ENCODE results near the gene PPOX.

DNA sequence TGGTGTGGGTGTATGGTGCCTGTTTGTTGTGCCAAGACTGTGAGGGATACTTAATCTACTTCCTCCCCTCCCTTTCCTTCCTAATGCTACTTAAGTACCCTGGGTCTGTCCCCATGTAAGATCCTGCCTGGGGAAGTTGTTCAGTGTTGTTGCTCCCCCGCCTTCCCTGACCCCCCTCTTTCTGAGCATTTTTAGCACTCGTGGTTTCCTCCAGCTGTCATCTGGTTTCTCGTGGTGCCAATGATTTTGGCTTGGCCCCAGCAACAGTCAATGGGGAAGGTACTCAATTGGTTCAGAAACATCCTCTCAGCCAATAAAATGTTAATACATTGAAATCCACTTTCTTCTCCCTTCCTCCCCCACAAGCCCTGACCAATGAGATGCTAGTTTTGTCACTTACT lies 19.1 kb downstream of the PPOX start:
- TF ChIP-seq FOXM1 (IDR thresholded peaks at IDR 0.05; ENCODE audit: low read depth) (no peak), POLR2AphosphoS5 (IDR thresholded peaks at IDR 0.05; ENCODE audit: low read depth, low read length) (no peak), SIN3A (IDR thresholded peaks at IDR 0.05; ENCODE audit: borderline replicate concordance, low read depth, low read length) (no peak)
- TF ChIP-seq, protein P1, sequence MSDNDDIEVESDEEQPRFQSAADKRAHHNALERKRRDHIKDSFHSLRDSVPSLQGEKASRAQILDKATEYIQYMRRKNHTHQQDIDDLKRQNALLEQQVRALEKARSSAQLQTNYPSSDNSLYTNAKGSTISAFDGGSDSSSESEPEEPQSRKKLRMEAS (IDR thresholded peaks at IDR 0.05; ENCODE audit: low read depth) = no peak
